Fibroblast of skin of back (primary cell): ENCODE results near the gene PNMA6A.
"Not testable (repeated sequence)": the region's sequence is repeated elsewhere in the genome, so short reads cannot be mapped to it uniquely, and the experiment has no call there.

ENCODE experiments used
- DNase-seq: peaks from one replicate; pipeline ENCODE4 v3.0.0-alpha.2; 2013

PNMA6A gene

GRCh38 chrX:153077437-153078135, 5.3 kb downstream of the PNMA6A start:
- not testable (repeated sequence) for DNase-seq

- not testable (repeated sequence) for DNase-seq
Measured at GRCh38 chrX:153083238-153083923, 11.1 kb downstream of the PNMA6A start.

- DNase-seq, result no peak
Measured at GRCh38 chrX:153102418-153102817, 30.2 kb downstream of the PNMA6A start.

- not testable (repeated sequence) for DNase-seq
Measured at GRCh38 chrX:153104959-153105358, 32.7 kb downstream of the PNMA6A start.

GRCh38 chrX:153106092-153106801, 34.0 kb downstream of the PNMA6A start:
- DNase-seq, result not testable (repeated sequence)

GRCh38 chrX:153110735-153111134, 38.5 kb downstream of the PNMA6A start:
- not testable (repeated sequence) for DNase-seq

- DNase-seq, result not testable (repeated sequence)
Measured at GRCh38 chrX:153113851-153114250, 41.6 kb downstream of the PNMA6A start.

GRCh38 chrX:153117754-153118153, 45.5 kb downstream of the PNMA6A start:
- DNase-seq, result not testable (repeated sequence)

- not testable (repeated sequence) for DNase-seq
Measured at GRCh38 chrX:153120230-153120629, 48.0 kb downstream of the PNMA6A start.

- not testable (repeated sequence) for DNase-seq
Measured at GRCh38 chrX:153123468-153123867, 51.2 kb downstream of the PNMA6A start.
